ENCODE results near the gene LHX4. TPM values are rescaled to one million over a fixed set of nuclear protein-coding genes. Genes with fewer than 3 reads are reported as not detected.

The LHX4 gene
- total and polyA plus RNA-seq, 2 of the 13 experiments (the other 11 are each of a cell fraction or from before 2014, with no cell fraction given): 0.03 to 0.07 TPM

DNA sequence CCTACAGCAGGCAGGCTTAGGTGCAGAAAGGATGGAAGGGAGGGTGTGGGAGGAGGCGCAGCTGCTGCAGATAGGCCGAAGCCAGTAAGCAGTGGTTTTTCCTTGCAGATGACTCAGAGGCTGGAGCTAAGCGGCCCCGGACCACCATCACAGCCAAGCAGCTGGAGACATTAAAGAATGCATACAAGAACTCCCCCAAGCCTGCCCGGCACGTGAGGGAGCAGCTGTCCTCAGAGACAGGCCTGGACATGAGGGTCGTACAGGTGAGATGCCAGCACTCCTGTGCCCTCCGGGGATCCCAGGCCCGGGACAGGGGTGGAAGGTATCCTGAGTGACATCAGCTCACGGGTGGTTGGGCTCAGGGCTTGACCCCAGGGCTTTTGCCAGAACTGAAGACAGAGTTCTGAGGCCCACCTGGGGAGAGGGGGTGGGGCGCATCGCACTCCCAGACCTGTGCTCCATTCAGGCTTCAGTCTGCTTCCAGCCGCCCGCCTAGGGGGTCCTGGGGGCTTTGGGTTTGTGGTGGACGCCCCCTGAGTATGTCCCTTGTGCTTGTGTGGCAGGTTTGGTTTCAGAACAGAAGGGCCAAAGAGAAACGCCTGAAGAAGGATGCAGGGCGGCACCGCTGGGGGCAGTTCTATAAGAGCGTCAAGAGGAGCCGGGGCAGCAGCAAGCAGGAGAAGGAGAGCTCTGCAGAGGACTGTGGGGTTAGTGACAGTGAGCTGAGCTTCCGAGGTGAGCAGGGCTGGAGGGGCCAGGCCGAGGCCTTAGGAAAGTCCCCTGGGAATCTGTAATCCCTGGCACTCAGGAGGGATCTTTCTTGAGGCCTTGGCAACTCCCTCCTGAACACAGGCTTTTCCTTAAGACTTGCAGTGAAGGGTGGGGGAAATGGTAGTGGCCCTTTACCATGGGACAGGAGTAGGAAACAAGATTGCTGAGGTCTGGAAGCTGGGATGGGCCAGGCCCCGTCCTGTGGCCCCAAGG is 41.5 kb downstream of the LHX4 start:
- H3K27ac ChIP-seq (ENCODE audit: extremely low read length, insufficient read depth, low read length): no peak overlapping the region
- no peak overlapping the region for H2AFZ ChIP-seq (ENCODE audit: low read length)
- DNase-seq (ENCODE audit: low spot score) (no peak), FAIRE-seq (no peak), ATAC-seq (no peak)
- intact Hi-C loops (cut with micrococcal nuclease; ENCODE audit: unreplicated experiment) (no loop called here), in situ Hi-C loops (cut with HindIII; ENCODE audit: extremely low pct_ligation_motif_present, low pct_unique_long_range_greater_than_20kb) (no loop called here)
- H3K9me3 ChIP-seq (ENCODE audit: low read length): no peaks in the 10 kb centered on the region
- no peak overlapping the region for H3K4me3 ChIP-seq (replicated peaks in 1 of 3; ENCODE audit: insufficient read depth in 1 of 3, low read depth in 2 of 3, low read length in 3 of 3)
- H3K4me2 ChIP-seq (ENCODE audit: low read depth, low read length): peak overlapping the region; percentile 52
- no peaks in the 10 kb centered on the region; the same call in 1 of the 2 replicates for H4K20me1 ChIP-seq (ENCODE audit: insufficient read depth, low read length)
- BruUV-seq (replicated peaks): no TSS peak
- no peaks in the 10 kb centered on the region for H3K79me2 ChIP-seq (ENCODE audit: insufficient read depth, low read length)
- CTCF ChIA-PET (ENCODE audit: low intra/inter-chr PET ratio, low total read pairs): no interaction called here
- TF ChIP-seq JUN (CRISPR knock-in tag; IDR thresholded peaks at IDR 0.05) (no peak), ZNF616 (CRISPR knock-in tag; IDR thresholded peaks at IDR 0.05; ENCODE audit: low read depth) (no peak), NFE2L2 (IDR thresholded peaks at IDR 0.05; ENCODE audit: low read length) (no peak), SALL1 (CRISPR knock-in tag; IDR thresholded peaks at IDR 0.05) (0 out of 2 replicates have a peak, but pooled peaks have one; percentile 4), PHF21A (CRISPR knock-in tag; IDR thresholded peaks at IDR 0.05) (no peak), AGO2 (optimal IDR thresholded peaks at IDR 0.05; ENCODE audit: low read depth, low read length) (peak; percentile 38), ELF1 (CRISPR knock-in tag; IDR thresholded peaks at IDR 0.05) (no peak)
- TF ChIP-seq, protein P1, sequence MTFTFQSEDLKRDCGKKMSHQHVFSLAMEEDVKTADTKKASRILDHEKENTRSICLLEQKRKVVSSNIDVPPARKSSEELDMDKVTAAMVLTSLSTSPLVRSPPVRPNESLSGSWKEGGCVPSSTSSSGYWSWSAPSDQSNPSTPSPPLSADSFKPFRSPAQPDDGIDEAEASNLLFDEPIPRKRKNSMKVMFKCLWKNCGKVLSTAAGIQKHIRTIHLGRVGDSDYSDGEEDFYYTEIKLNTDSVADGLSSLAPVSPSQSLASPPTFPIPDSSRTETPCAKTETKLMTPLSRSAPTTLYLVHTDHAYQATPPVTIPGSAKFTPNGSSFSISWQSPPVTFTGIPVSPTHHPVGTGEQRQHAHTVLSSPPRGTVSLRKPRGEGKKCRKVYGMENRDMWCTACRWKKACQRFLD (CRISPR knock-in tag; IDR thresholded peaks at IDR 0.05; ENCODE audit: borderline replicate concordance): no peak
- TF ChIP-seq, protein P2, sequence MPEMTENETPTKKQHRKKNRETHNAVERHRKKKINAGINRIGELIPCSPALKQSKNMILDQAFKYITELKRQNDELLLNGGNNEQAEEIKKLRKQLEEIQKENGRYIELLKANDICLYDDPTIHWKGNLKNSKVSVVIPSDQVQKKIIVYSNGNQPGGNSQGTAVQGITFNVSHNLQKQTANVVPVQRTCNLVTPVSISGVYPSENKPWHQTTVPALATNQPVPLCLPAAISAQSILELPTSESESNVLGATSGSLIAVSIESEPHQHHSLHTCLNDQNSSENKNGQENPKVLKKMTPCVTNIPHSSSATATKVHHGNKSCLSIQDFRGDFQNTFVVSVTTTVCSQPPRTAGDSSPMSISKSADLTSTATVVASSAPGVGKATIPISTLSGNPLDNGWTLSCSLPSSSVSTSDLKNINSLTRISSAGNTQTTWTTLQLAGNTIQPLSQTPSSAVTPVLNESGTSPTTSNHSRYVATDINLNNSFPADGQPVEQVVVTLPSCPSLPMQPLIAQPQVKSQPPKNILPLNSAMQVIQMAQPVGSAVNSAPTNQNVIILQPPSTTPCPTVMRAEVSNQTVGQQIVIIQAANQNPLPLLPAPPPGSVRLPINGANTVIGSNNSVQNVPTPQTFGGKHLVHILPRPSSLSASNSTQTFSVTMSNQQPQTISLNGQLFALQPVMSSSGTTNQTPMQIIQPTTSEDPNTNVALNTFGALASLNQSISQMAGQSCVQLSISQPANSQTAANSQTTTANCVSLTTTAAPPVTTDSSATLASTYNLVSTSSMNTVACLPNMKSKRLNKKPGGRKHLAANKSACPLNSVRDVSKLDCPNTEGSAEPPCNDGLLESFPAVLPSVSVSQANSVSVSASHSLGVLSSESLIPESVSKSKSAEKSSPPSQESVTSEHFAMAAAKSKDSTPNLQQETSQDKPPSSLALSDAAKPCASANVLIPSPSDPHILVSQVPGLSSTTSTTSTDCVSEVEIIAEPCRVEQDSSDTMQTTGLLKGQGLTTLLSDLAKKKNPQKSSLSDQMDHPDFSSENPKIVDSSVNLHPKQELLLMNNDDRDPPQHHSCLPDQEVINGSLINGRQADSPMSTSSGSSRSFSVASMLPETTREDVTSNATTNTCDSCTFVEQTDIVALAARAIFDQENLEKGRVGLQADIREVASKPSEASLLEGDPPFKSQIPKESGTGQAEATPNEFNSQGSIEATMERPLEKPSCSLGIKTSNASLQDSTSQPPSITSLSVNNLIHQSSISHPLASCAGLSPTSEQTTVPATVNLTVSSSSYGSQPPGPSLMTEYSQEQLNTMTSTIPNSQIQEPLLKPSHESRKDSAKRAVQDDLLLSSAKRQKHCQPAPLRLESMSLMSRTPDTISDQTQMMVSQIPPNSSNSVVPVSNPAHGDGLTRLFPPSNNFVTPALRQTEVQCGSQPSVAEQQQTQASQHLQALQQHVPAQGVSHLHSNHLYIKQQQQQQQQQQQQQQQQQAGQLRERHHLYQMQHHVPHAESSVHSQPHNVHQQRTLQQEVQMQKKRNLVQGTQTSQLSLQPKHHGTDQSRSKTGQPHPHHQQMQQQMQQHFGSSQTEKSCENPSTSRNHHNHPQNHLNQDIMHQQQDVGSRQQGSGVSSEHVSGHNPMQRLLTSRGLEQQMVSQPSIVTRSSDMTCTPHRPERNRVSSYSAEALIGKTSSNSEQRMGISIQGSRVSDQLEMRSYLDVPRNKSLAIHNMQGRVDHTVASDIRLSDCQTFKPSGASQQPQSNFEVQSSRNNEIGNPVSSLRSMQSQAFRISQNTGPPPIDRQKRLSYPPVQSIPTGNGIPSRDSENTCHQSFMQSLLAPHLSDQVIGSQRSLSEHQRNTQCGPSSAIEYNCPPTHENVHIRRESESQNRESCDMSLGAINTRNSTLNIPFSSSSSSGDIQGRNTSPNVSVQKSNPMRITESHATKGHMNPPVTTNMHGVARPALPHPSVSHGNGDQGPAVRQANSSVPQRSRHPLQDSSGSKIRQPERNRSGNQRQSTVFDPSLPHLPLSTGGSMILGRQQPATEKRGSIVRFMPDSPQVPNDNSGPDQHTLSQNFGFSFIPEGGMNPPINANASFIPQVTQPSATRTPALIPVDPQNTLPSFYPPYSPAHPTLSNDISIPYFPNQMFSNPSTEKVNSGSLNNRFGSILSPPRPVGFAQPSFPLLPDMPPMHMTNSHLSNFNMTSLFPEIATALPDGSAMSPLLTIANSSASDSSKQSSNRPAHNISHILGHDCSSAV (CRISPR knock-in tag; IDR thresholded peaks at IDR 0.05; ENCODE audit: borderline replicate concordance): no peak
- peaks cover 36% of the 10 kb centered on the region for H3K4me1 ChIP-seq (ENCODE audit: insufficient read depth, low read length)
- POLR2A ChIA-PET: no interaction called here
- H3K36me3 ChIP-seq (replicated peaks in 1 of 2; ENCODE audit: control insufficient read depth in 1 of 2, insufficient read depth in 2 of 2, low read length in 2 of 2): peaks cover 0 to 14% of the 10 kb centered on the region in 2 experiments; a peak in 2 of 5 replicates
- no peak overlapping the region for H3K9ac ChIP-seq (ENCODE audit: insufficient read depth, low read depth, low read length)
- 88% methylated on average over 18 of the region's 23 CpGs for WGBS (ENCODE audit: low lambda C conversion rate)
- no peaks in the 10 kb centered on the region for H3K27me3 ChIP-seq (ENCODE audit: control insufficient read depth in 1 of 2, insufficient read depth in 2 of 2, low read length in 2 of 2)
